GM21526 (cell line): ENCODE results near the gene TMEM201.
"Not testable (repeated sequence)": the region's sequence is repeated elsewhere in the genome, so short reads cannot be mapped to it uniquely, and the experiment has no call there.

Experiments
- ATAC-seq: cut with Tn5 transposase; IDR thresholded peaks from one replicate; pipeline ENCODE4 v1.9.1; 2021; ENCODE audit warnings: moderate library complexity; ENCODE audit not compliant: unreplicated experiment, low FRiP score

Gene TMEM201

GRCh38 chr1:9618909-9619679 is 30.4 kb downstream of the TMEM201 start:
- no peak for ATAC-seq

DNA sequence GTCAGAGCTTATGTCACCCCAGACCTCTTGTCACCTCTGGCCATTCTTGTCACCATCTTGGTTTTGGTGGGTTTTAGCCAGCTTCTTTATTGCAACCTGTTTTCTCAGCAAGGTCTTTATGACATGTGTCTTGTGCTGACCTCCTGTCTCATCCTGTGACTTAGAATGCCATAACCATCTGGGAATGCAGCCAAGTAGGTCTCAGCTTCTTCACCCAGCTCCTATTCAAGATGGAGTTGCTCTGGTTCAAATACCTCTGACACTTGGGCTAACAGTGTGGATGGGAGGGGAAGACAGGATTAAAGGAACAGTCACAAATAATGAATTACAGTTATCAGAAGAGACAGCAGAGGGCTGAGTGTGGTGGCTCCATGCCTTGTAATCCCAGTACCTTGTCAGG is 32.3 kb downstream of the TMEM201 start:
- no peak for ATAC-seq

GRCh38 chr1:9624081-9624480 is 35.4 kb downstream of the TMEM201 start:
- ATAC-seq, result no peak

DNA sequence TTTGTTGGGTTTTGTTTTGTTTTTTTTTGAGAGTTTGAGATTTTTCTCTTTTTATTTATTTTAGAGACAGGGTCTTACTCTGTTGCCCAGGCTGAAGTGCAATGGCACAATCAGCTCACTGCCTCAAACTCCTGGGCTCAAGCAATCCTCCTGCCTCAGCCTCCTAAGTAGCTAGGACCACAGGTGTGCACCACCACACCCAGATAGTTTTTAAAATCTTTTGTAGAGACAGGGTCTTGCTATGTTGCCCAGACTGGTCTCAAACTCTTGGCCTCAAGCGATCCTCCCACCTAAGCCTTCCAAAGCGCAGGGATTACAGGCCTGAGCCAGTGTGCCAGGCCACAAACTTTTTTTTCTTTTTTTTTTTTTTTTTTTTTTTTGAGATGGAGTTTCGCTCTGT is 36.3 kb downstream of the TMEM201 start:
- not testable (repeated sequence) for ATAC-seq

DNA sequence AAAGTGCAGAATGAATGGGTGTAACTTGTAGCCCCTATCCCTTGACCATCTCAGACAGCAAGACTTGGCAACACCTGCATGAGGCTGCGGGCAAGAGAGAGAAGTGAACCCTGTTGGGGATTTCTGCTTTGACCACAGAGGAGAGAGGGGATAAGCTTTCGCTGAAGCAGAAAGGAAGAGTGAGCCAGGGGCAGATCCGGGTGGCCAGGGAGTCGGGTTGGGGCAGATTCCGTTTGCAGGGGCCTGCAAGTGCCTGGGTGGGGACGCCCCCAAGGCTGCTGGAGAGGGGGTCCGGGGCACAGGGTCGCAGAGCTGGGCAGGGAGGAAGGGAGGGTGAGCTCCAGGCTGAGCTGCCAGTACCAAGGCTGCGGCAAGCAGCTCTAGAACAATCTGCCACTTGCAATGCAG is 37.5 kb downstream of the TMEM201 start:
- ATAC-seq, result no peak

GRCh38 chr1:9628541-9629444 is 40.1 kb downstream of the TMEM201 start:
- no peak for ATAC-seq

DNA sequence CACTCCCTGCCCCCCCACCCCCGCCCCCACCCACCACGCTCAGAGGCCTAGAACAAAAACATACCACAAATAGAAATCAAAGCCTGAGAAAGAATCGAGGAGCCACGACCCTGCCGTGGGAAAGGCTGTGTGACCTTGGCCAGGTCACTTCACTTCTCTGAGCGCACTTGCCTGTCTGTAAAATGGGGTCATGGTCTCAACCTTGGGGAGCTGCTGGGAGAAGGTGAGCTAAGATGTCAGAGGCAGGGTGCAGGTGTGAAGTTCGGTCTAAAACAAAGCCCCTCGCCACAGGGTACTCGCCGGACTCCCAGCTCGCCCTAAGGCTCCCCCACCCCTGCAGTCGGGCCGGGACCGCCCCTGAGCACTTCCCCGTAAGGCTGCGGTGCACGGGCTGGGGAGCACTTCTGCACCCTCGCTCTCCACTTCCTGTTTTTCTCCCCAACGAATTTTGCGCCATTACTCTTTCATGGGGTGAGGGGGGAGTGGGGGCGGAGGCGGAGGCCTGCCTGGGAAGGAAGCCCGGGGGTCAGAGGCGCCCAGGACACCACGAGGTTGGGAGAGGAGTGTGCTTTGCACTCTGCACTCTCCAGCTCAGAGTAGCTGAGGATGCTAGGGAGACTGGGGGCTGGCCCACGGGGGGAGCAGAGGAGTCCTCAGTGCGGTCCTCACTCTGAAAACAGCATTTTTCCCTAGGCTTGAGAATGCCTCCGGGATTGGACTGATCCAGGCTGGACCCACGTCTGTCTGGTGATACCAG is 40.9 kb downstream of the TMEM201 start:
- no peak for ATAC-seq

GRCh38 chr1:9630331-9631111 is 41.8 kb downstream of the TMEM201 start:
- no peak for ATAC-seq

DNA sequence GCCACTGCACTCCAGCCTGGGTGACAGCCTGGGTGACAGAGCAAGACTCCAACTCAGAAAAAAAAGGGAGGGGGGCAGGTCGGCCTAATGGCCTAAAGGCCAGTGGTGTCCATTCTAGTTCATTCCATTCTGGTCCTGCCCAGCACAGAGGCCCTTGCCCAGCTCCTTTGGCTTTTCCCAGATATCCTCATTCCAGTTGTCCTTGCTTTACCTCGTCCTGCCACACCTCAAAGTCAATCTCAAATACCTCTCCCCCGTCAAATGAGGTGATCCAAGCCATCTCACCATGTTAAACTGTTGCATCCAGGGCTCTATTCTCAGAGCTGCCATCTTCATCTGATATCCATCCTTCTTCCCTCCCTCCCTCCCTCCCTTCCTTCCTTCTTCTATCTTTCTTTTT is 42.9 kb downstream of the TMEM201 start:
- no peak for ATAC-seq

DNA sequence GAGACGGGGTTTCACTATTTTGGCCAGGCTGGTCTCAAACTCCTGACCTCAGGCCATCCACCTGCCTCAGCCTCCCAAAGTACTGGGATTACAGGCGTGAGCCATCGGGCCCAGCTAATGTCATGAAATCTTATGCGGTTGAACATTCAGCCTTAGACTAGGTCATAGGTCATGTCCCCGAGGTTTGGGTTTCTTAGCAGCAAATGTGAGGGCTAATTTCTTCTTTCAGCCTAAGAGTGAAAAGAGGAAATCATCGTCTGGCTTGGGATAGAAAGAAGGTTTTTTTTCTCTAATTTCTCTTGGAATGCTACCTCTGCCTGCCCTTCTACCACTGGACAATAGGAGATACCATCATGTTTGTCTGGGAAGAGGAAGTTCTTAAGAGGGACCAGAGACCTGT is 44.8 kb downstream of the TMEM201 start:
- no peak for ATAC-seq

DNA sequence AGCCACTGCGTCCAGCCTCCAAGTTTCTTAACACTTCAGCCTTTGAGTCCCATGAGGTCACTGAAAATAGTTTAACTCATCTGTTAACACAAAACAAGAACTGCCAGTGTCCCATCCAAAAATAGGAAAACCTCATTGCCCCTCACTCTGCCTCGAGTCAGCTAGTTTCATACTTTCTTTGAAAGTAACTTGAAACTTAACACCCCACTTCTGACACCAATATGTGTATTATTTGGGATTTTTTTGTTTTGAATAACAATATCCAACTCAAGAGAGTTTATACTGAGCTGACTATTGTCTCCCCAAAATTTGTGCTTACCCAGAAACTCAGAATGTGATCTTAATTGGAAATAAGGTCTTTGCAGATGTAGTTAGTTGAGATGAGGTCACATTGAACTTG is 45.9 kb downstream of the TMEM201 start:
- no peak for ATAC-seq

- no peak for ATAC-seq
Measured at GRCh38 chr1:9639227-9639626, 50.5 kb downstream of the TMEM201 start.

GRCh38 chr1:9643351-9644256 is 54.9 kb downstream of the TMEM201 start:
- ATAC-seq, result no peak

- ATAC-seq, result no peak
Measured at GRCh38 chr1:9646037-9646436, 57.3 kb downstream of the TMEM201 start.

DNA sequence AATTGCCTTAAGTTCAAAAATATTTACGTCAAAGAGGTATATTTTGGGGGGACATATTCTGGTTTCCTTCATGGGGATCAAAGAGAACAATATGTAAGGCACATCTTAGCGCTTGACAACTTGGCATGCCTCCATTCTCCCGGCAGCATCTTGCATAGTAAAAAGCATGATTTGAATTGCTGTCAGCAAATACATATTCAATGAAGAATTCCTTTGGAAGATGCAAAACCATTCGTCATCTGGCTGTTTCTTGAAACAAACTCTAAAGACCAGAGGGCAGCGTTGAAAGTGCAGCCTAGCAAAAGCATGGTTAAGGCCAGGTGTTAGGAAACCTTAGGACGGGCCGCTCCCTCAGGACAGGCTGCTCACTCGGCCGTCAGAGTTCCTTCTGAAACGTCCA is 59.5 kb downstream of the TMEM201 start:
- no peak for ATAC-seq

DNA sequence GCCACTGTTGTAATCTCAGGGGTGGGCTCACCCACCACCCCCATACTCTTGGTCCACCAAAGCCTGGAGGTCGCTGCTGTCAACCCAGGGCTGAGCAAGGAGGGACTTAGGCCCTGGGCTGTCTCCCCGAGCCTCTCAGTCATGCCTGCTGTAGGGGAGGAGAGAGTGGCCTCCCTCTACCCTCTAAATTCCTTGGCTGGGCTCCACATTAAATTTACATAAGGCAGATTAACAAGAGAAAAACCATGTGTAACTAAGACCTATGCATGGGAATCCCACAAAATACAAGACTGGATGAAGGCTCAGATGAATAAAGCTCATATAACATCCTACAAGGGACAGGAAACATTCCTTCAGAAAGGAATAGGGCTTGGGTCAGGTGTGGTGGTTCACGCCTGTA is 61.1 kb downstream of the TMEM201 start:
- ATAC-seq, result no peak

DNA sequence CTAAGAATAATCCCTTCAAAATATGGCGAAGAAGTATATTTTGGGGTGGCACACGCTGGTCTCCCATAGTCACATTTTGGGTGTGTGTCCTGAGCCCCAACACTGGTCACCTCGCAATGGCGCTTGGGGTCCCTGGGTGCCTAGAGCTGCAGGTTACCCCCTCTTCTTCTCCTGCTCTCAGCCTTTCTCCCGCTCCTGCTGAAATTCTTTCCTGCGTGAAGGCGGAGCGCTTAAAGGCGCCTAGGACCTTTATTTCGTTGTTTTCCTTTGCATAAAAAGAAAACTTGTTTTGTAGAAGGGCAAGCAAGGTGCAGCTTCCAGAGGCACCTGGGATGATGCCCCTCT is 62.5 kb downstream of the TMEM201 start:
- no peak for ATAC-seq

DNA sequence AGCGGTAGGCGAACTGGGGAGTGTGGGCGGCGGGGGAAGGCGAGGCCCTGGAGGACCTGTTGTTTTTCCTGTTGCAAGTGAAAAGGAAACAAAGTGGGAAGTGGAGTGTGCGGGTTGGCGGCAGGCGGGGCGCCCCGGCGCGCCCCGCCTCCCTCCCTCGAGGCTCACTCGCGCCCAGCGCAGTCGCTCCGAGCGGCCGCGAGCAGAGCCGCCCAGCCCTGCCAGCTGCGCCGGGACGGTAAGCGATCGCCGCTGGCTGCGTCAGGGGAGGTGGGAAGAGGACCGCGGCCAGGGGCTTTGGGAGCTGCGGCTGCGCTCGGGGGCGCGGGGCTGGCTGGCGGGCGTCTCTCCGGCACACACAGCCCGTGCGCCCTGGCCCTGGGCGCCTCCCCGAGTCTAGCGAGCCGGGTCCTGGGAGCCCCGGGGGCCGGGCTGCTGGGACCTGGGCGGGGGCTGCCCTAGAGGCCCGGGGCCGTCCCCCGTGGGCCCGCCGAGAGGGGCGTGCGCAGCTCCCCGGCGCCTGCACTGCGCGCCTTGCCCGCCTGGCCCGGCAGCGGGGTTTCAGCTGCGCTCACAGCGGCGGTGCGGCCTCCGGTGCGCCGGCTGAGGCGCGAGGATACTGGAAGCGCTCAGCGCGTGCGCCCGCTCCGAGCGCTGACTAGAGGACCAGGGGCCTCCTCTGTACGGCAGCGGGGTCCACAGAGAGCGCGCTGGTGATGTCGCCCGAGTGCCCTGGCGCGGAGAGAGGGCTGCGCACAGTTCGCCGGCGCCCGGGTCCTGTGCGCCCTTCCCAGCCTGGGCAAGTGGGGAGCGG is 63.1 kb downstream of the TMEM201 start, which contains the start of gene PIK3CD:
Gene PIK3CD (plus strand): TSS at position 167 of the 814 bp plus-strand sequence. CDS start 58,725 bp downstream, outside the sequence.
- ATAC-seq, result no peak
